ENCODE results near the gene TTLL4.
A peak's percentile ranks its signal among the peaks of the same experiment; 100 is the strongest.

Gene TTLL4

DNA sequence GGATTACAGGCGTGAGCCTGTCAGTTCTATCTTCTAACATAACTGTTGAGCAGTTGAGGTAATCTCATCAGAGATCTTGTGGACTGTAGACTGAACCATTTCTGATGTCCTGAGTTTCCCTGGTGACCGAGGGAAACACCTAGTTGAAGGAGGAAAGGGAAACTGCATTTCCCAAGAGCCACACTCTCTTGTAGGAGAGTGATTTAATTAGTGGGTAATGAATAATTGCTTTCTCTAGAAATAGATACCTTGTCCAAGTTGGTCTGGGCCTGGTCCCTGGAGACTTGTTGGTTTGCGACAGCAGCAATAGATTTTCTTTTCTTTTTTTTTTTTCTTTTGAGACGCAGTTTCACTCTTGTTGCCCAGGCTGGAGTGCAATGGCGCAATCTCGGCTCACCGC, 7.4 kb downstream of the TTLL4 start:
- no peak for DNase-seq

DNA sequence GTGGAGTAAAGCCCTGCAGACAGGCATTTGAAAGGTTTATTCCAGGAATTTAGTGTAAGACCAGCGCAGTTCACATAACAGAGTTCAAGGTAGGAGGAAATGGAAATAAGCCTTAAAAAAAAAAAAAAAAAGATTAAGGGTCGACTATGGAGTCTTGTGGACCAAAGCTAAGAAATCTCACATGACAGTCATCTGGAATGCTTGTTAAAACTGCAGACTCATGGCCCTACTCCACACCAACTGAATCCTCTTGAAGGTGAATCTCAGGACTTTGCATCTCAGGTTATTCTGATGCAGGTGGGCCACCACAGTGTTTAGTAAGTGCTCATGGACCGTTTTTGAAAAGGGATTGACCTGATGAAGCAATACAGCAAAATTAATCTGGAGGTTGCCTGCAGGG, 8.8 kb downstream of the TTLL4 start:
- no peak for DNase-seq

DNA sequence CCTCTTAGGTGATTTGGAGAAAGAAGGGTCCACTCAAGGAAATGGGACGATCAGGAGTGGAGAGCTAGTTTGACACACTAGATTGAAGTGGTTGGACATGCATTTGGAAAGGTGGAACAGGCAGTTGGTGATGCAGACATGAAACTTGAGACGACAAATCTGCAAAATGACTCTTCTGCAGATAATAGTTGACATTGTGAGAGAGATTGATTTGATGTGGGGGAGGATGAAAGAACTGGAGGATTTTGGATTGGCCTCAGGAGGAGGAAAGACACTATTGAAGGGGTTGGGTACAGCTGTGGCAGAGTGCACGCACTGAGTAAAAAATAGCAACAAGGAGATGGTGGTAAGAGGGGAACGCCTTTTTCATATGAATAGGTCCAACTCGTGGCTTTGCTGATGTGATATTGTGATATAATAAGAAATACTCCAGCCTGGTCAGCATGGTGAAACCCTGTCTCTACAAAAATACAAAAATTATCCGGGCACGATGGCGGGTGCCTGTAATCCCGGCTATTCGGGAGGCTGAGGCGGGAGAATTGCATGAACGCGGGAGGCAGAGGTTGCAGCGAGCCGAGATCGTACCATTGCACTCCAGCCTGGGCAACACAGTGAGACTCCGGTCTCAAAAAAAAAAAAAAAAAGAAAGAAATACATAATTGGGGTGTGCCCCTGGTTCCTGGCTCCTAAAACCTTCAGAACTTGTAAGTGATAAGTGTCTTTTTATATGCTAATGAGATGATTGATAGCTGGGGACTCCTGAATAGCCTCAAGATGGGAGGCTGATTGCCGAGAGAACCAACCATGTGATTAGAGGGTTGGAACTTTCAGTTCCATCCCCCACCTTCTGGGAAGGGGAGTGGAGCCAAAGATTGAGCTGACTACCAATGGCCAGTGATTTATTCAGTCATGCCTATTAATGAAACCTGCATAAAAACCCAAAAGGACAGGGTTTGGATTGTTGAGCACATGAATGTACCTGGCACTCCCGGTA, 9.7 kb downstream of the TTLL4 start:
- DNase-seq, result no peak

DNA sequence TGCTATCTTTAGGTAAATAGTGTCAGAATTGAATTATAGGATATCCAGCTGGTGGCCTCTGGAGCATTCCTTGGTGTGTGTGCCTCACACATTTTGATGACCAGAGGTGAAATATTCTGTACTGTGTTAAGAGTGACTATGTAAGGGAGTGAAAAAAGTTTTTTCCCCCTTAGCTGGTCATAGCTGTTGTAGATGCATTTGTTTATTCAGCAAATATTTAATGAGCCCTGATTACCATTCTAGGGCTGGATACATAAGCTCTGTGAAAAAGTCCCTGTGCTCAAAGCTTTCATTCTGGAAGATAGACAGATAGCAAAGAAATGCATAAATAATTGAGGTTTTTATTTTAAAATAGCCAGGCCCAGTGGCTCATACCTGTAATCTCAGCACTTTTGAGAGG, 10.9 kb downstream of the TTLL4 start:
- no peak for DNase-seq

DNA sequence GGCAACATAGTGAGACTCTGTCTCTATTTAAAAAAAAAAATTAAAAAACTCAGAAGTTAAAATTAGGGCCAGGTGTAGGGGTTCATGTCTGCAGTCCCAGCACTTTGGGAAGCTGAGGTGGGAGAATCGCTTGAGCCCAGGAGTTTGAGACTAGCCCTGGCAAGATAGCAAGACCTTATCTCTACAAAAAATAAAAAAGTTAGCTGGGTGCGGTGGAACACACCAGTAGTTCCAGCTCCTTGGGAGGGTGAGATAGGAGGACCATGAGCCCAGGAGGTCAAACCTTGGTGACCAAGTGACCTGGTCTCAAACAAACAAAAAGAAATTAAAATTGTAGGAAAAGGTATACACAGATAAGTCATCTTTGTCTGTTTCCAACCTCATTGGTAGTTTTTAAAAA, 11.3 kb downstream of the TTLL4 start:
- DNase-seq, result no peak

DNA sequence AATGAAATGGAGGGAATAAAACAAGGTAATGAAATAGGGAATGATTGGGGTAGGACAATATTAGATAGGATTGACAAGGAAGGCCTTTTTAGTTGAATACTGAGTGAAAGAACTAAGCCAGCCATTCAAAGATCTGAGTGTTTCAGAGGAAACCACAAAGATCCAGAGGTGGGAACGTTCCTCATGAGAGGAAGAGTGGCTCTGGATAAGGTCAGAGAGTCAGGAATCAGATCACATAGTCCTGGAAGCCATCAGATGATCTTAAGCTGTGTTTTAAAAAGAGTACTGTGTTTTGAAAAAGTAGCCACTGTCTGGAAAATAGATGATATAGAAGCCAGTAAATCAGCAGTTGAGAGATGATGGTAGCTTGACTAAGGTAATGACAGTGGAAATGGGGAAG, 11.8 kb downstream of the TTLL4 start:
- DNase-seq, result no peak

DNA sequence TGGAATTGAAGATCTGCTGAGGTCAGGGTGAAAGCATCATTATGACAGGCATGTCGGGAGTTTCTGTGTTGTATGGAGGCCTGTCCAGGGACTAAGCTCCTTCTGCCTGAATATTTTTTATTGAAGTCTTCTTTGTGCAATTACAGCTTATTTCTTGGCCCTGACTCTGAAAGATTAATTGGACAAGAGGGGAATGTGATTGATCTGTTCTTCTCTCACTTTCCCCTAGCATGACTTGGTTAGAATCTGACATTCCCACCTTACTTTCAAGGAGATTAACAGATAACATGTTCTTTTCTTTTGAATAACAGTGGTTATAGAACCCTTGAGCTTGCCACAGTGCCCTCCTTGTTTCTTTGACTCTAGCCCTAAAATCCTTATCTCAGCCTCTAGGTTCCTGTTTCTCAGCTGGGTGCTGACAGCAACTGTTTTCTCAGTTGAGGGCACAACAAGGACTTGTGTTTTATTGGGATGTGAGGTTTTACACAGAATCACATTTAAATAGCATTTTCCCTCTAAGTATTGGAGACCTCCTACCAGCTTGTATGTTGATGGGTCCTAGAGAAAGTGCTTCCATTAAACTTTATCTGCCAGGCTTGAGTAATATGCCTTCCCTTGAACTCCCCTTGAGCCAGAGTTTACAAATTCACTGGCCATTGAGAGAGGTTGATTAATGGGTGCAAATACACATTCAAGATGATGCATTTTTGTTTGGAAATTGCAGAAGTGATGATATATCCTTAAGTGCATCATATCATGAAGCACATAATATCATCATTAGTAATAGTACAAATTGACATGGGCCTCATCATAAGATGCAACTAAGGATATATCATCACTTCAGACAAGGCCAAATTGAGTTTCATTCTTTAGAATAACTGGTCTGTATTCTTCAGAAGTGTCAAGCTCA, 12.5 kb downstream of the TTLL4 start:
- DNase-seq, result no peak

DNA sequence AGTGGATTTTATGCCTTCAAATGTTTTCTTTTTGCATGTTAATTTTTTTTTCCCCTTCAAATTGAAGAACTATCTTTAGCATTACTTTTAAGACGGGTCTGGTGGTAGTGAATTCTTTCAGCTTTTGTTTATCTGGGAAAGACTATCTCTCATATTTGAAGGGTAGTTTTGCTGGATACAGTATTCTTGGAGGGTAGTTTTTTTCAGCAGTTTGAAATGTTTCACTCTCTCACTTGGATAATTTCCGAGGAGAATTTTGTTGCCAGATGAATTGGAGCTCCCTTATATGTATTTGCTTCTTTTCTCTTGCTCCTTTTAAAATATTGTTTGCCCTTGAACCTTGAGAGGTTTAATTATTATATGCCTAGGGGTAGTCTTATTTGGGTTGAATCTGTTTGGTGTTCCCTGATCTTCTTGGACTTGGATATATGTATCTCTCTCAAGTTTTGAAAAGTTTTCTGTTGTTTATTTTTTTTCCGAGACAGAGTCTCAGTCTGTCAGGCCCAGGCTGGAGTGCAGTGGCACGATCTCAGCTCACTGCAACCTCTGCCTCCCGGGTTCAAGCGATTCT, 15.5 kb downstream of the TTLL4 start:
- DNase-seq, result no peak

DNA sequence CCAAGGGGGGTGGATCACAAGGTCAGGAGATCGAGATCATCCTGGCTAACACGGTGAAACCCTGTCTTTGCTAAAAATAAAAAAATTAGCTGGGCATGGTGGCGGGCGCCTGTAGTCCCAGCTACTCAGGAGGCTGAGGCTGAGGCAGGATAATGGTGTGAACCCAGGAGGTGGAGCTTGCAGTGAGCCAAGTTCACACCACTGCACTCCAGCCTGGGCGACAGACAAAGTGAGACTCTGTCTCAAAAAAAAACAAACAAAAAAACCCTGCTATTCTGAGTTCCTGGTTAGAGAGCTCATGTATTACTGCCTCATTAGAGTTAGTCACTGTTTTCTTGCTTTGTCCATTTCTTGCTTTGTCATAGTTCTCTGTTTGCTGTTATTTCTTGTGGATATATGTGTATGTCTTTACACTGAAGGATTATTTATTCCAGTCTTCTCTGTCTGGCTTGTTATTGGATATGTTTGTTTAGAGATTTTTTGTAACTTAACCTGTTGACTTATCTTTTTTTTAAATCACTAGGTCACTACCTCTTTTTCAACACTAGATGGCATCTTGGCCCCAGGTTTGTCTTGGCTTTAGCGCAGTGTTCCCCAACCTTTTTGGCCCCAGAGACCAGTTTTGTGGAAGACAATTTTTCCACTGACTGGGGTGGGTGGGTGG, 17.0 kb downstream of the TTLL4 start:
- DNase-seq, result peak; percentile 12

DNA sequence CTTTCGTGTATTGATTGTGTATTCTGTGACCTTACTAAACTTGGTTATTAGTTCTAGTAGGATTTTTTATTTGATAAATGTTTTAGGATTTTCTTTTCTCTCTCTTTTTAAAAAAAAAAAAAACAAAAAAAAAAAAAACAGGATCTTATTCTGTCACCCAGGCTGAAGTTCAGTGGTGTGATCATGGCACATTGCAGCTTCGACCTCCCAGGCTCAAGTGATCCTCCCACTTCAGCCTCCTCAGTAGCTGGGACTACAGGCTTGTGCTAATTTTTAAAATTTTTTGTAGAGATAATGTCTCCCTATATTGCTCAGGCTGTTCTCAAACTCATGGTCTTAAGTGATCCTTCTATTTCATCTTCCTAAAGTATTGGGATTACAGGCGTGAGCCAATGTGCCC, 19.0 kb downstream of the TTLL4 start:
- DNase-seq, result no peak

DNA sequence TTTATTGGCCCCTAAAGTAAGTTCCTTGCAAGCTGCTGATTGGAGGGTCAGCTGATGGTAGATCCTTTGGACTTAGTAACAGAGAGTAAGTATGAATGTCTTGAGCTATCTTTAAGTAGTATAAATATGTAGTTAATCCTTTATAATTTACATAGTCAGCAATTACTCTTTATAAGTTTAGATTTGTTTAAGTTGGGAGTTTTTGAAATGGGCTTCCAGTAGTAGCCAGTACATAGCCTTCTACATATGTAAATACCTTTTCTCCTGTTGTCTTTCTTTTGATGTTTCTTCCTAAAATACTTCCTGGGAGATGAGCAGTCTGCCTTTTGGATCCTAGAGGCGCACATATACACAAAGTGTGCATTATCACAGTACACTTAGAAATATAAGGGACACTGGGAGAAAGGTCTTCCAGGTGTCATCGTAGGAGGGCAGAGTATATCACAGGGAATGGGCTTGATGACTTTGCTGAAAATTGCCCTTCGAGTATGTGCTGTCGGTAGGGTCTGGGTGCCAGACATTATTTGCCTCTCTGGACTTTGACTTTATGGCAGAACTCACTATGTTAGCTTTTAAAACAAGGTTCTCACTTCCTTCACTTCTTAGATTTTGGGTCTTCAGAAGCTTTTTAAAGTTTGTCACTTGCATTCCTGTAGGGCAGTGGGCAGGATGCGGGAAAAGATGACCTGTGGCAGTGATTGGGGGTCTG, 21.6 kb downstream of the TTLL4 start:
- DNase-seq, result no peak

DNA sequence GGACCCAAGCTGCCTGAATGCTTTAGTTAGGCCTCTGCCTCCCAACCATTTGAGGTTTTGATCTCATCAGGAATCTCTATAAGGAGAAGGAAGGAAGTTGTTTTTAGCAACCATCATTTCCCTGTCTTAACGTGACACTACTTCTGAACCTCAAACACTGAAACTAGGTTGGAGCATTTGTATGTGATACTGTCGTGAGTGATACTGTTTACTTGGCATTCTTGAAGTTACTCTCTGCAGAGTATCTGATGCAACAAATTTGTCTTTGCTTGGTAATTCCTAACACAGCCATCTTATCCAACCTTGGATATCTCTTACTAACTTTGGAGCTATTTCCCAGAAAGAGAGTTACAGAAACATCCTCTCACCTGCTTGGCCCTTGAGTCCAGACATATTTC, 22.1 kb downstream of the TTLL4 start:
- DNase-seq, result no peak

DNA sequence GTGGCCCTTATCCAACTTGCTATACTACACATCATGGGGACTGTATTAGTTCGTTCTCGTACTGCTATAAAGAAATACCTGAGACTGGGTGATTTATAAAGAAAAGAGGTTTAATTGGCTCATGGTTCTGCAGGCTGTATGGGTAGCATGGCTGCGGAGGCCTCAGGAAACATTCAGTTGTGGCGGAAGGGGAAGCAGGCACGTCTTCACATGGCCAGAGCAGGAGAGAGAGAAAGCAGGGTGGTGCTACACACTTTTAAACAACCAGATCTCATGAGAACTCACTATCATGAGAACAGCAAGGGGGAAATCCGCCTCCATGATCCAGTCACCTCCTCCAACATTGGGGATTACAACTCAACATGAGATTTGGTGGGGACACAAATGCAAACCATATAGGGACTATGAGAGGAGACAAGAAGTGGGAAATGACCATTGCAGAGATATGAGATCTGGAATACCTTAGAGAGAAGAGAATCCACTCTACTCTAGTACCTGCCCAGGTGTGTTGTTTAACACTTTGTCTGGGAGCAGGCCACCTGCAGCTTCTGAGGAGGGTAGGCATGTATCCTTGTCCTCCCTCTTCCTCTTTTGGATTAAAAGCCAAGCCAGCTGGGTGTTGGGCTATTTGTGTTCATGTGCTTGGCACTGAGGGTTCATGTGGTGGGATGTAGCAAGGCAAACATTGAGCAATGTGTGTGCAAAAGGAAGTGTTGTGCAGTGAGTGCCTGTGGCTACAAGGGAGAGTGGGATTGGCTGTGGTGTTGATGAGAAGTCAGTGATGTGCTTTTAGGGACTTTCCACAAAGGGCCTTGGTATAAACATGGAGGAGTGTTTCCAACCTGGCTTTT, 22.8 kb downstream of the TTLL4 start:
- no peak for DNase-seq

DNA sequence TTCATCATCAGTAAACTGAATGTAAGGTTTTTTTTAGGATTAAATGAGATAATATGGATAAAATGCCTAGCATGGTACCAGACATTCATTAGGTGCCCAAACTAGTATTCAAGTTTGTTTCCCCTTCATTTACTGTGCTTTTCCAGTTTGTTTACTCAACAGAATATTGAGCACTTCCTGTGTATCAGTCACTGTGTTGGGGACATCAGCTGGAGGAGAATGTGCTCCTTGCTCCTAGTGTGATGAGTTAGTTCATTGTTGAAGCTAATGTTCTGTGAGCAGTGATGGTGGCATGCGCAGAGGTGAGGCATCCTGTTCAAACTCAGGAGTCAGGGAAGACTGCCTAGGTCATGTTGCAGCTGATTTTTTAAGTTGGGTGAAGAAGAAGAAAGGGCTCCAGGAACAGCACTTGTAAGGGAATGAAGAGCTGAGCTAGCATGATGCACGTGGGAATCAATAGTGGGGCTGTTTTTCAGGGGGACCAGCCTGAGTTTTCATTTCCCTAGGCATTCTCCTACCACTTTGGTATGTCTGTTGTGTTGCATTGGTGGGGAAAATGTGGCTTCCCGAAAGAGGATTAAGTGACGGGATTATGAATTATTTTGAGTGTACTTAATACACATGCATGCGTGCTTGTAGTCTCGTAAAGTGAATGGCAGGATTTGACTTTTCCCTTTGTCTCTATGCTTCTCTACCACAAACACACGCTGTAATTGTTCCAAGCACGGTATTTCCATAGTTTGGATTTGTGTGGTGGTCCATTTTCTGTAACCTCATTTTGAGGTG, 23.7 kb downstream of the TTLL4 start:
- DNase-seq, result peak; percentile 59

DNA sequence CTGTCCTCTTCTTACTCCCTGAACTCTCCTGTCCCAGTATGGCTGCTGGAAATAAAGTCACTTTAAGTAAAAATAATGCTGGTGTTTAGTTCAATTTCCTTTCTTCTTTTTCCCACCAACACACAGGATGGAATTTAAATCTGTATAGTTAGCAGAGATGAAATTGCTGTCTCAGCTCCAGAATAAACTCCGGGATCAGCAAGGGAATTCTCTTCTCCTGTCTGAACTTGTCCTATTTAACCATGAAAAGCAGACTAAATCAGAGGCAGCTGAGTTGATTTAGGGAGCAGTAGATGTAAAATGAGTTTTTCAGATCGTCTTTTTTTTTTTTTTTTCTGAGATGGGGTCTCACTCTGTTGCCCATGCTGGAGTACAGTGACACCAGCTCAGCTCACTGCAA, 25.9 kb downstream of the TTLL4 start:
- no peak for DNase-seq

DNA sequence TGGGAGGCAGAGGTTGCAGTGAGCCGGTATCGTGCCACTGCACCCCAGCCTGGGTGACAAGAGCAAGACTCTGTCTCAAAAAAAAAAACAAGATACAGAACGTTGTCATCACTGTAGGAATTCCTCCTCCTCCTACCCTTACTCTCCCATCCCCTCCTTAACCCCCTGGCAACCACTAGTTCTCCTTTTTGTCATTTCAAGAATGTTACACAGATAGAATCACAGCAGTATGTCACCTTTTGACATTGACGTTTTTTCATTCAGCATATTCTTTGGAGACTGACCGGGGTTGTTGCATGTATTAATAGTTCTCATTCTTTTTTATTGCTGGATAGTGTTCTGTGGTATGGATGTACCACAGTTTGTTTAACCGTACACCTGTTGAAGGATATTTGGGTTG, 32.4 kb downstream of the TTLL4 start:
- DNase-seq, result no peak

DNA sequence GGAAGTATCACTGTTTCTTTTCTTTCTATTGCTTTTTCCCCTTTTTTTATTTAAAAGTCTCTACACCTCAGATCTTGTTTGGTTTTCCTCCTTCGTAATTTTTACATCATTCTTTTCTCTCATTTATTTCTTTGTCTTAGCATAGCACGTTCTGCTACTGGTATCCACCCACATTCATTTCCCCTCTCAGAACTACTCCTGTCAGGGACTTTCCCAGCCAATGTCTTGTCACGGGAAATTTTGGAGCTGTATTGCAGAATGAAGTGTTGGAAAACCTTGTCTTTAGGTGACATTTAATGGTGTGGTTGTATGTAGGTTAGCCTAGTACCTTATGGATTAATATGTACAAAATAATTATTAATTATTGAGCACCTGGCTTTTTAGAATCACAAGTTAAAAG, 34.0 kb downstream of the TTLL4 start:
- no peak for DNase-seq

DNA sequence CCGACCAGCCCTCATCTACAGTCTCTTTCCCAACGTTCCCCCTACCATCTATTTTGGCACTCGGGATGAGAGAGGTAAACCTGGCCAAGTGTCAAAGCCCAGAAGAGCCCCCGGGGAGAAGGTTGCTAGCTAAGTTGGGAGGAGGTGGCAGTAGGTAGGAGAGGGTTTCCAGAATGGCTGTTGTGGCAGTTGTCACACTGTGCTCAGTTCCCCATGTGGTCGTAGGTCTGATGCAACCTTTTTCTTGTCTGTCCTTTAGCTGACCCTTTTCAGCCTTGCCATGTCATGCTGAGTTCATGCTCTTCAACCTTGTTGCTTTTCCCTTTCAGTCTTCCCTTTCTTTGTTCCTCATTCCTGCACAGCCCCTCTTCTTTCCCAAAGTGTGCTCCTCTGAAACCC, 34.5 kb downstream of the TTLL4 start:
- no peak for DNase-seq

DNA sequence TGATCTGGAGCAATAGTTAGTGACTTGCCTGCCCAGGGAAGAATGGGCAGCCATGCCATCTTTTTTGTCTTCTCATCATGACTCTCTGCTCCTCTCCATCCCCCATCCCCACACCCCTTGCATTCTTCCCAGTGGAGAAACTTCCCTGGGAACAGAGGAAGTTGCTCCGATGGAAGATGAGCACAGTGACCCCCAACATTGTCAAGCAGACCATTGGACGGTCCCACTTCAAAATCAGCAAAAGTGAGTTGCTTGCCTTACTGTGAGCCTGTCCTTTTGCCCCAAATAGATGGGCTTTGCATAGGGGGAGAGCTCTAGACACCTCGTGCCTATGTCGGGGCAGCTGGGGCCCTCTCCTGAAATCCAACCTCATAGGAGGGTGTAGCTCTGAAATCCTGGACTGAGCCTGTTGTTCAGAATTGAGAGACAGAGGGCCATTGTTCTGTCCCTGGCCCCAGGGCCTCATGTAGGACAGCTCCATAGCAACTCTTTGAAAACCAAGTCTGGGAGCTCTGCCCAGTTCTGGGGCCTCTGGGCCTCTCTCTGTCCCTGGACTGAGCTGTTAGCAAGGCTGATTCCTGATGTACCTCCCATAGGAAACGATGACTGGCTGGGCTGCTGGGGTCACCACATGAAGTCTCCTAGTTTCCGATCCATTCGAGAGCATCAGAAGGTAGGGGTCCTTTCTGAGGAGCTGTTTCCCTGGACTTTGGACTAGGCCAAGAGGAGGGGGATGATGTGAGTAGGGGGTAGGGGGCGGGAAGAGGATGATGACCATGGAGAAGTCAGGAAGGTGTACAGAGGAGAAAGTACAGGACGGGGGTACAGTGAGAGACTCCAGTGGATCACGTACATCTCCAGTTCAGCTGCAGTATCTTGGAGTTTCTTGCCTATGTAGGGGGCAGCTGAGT, 35.2 kb downstream of the TTLL4 start:
- DNase-seq, result no peak

DNA sequence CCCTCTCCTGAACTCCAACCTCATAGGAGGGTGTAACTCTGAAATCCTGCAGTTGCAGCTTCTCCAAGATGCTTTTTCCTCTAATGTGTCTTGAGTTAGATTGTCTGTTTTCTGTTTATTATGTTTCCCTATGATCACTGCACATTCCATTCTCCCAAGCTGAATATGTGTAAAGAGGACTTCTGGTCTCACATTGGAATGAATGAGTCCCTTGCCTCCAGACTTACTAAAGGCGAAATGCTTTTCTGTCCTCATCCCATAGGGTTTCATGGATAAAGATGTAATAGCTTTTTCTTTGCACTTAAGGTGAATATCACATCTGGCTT, 35.8 kb downstream of the TTLL4 start:
- DNase-seq, result no peak

Data from NCI-H82 (cell line).